ENCODE results near the gene CRACR2A.

GRCh38 chr12:3681595-3682061 is 71.3 kb downstream of the CRACR2A start:
- no peak for TF ChIP-seq CTCF (IDR thresholded peaks at IDR 0.05)
- TF ChIP-seq POLR2A (IDR thresholded peaks at IDR 0.05): no peak
